SK-N-SH treated with all-trans-retinoic acid at 6 μM for 48 hours (cell line): ENCODE results near the gene SAMD4A.
A peak's percentile ranks its signal among the peaks of the same experiment; 100 is the strongest.

Source experiments
- ATAC-seq: fragments of 200-7000 bp; cut with Tn5 transposase; 3 replicates; pipeline ENCODE4 v1.9.1; 2020; ENCODE audit warnings: mild to moderate bottlenecking, moderate library complexity
- ARNTL ChIP-seq: fragments of 450-650 bp; formaldehyde crosslinking; IDR thresholded peaks from 2 replicates; pipeline ENCODE4 v1.5.0; 2020; ENCODE audit warnings: low read depth, mild to moderate bottlenecking, moderate library complexity, borderline replicate concordance
- BACH2 ChIP-seq: fragments of 250-450 bp; sonication (Bioruptor Pico); IDR thresholded peaks from 2 replicates; pipeline ENCODE4 v1.9.0; 2021; ENCODE audit warnings: mild to moderate bottlenecking, borderline replicate concordance
- ESRRG ChIP-seq: fragments of 250-450 bp; sonication (Bioruptor Pico); IDR thresholded peaks from 2 replicates; pipeline ENCODE4 v1.6.1; 2021; ENCODE audit warnings: mild to moderate bottlenecking
- GLIS3 ChIP-seq: fragments of 250-450 bp; sonication (Bioruptor Pico); IDR thresholded peaks from 2 replicates; pipeline ENCODE4 v1.5.0; 2020; ENCODE audit warnings: mild to moderate bottlenecking, moderate library complexity
- ISL1 ChIP-seq: fragments of 250-450 bp; sonication (Bioruptor Pico); IDR thresholded peaks from 2 replicates; pipeline ENCODE4 v2.1.2; 2022; ENCODE audit warnings: mild to moderate bottlenecking, moderate library complexity
- OSR1 ChIP-seq: fragments of 250-450 bp; sonication (Bioruptor Pico); IDR thresholded peaks from 2 replicates; pipeline ENCODE4 v1.8.0; 2022; ENCODE audit warnings: moderate library complexity, mild to moderate bottlenecking, inconsistent platforms
- PPARA ChIP-seq: fragments of 250-450 bp; sonication (Bioruptor Pico); IDR thresholded peaks from 2 replicates; pipeline ENCODE4 v1.5.0; 2020; ENCODE audit warnings: mild to moderate bottlenecking, borderline replicate concordance
- RARB ChIP-seq: fragments of 250-450 bp; sonication (Bioruptor Pico); IDR thresholded peaks from 2 replicates; pipeline ENCODE4 v1.8.0; 2021; ENCODE audit warnings: mild to moderate bottlenecking, moderate library complexity
- TCF4 ChIP-seq: fragments of 250-450 bp; sonication (Bioruptor Pico); IDR thresholded peaks from 2 replicates; pipeline ENCODE4 v1.8.0; 2021; ENCODE audit warnings: mild to moderate bottlenecking, moderate library complexity, borderline replicate concordance
- TOX ChIP-seq: fragments of 250-450 bp; sonication (Bioruptor Pico); IDR thresholded peaks from 2 replicates; pipeline ENCODE4 v1.8.0; 2021; ENCODE audit warnings: mild to moderate bottlenecking, moderate library complexity, borderline replicate concordance
- ZC3H10 ChIP-seq: fragments of 250-450 bp; sonication (Bioruptor Pico); IDR thresholded peaks from 2 replicates; pipeline ENCODE4 v1.5.1; 2021; ENCODE audit warnings: mild to moderate bottlenecking, moderate library complexity
- ZFP3 ChIP-seq: fragments of 250-450 bp; sonication (Bioruptor Pico); IDR thresholded peaks from 2 replicates; pipeline ENCODE4 v1.5.0; 2020; ENCODE audit warnings: mild to moderate bottlenecking, moderate library complexity
- ZFP30 ChIP-seq: fragments of 450-650 bp; formaldehyde crosslinking; IDR thresholded peaks from 2 replicates; pipeline ENCODE4 v1.5.0; 2022; ENCODE audit warnings: mild to moderate bottlenecking, moderate library complexity
- ZNF565 ChIP-seq: fragments of 450-650 bp; formaldehyde crosslinking; conservative IDR thresholded peaks from 2 replicates; pipeline ENCODE4 v1.5.0; 2020; ENCODE audit warnings: low read depth, mild to moderate bottlenecking, moderate library complexity
- ZNF70 ChIP-seq: fragments of 450-650 bp; formaldehyde crosslinking; IDR thresholded peaks from 2 replicates; pipeline ENCODE4 v1.5.0; 2020; ENCODE audit warnings: mild to moderate bottlenecking, moderate library complexity
- ZNF8 ChIP-seq: fragments of 450-650 bp; formaldehyde crosslinking; IDR thresholded peaks from 2 replicates; pipeline ENCODE4 v1.5.0; 2020; ENCODE audit warnings: mild to moderate bottlenecking, moderate library complexity
- TF ChIP-seq, protein P1 (sequence below): fragments of 250-450 bp; sonication (Bioruptor Pico); IDR thresholded peaks from 2 replicates; pipeline ENCODE4 v1.5.1; 2020; ENCODE audit warnings: low read depth, mild to moderate bottlenecking, moderate library complexity
- TF ChIP-seq, protein P2 (sequence below): fragments of 250-450 bp; sonication (Bioruptor Pico); IDR thresholded peaks from 2 replicates; pipeline ENCODE4 v1.5.1; 2021; ENCODE audit warnings: mild to moderate bottlenecking, moderate library complexity
- TF ChIP-seq, protein P3 (sequence below): fragments of 250-450 bp; sonication (Bioruptor Pico); IDR thresholded peaks from 2 replicates; pipeline ENCODE4 v1.8.0; 2021; ENCODE audit warnings: low read depth, mild to moderate bottlenecking, moderate library complexity, borderline replicate concordance
- TF ChIP-seq, protein P4 (sequence below): fragments of 250-450 bp; sonication (Bioruptor Pico); IDR thresholded peaks from 2 replicates; pipeline ENCODE4 v1.8.0; 2020; ENCODE audit warnings: mild to moderate bottlenecking, moderate library complexity, borderline replicate concordance

SAMD4A gene

DNA sequence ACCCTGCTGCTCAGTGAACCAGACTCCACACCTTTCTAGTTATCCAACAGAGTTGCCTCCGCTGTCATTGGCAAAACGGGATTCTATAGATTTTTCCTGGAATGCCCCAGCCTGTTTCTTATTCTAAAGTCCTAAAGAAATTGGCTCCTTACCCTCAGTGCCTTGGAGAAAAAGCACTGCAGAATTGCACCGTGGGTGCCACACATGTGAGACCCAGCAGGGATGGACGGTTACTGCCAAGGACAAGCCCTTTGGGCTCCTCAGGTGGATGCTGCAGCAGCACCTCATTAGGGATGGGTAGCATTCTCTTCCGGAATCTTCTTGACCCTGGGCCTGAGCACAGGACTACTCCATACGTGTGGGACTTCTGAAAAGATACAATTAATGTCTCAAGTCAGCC is 214.2 kb downstream of the SAMD4A start (continued):
- no peak for TF ChIP-seq ZNF565 (CRISPR knock-in tag)
- TF ChIP-seq, protein P1, sequence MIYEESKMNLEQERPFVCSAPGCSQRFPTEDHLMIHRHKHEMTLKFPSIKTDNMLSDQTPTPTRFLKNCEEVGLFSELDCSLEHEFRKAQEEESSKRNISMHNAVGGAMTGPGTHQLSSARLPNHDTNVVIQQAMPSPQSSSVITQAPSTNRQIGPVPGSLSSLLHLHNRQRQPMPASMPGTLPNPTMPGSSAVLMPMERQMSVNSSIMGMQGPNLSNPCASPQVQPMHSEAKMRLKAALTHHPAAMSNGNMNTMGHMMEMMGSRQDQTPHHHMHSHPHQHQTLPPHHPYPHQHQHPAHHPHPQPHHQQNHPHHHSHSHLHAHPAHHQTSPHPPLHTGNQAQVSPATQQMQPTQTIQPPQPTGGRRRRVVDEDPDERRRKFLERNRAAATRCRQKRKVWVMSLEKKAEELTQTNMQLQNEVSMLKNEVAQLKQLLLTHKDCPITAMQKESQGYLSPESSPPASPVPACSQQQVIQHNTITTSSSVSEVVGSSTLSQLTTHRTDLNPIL (CRISPR knock-in tag), result no peak
- no peak for TF ChIP-seq ISL1
- no peak for TF ChIP-seq ZNF70
- TF ChIP-seq OSR1 (CRISPR knock-in tag), result no peak
- no peak for TF ChIP-seq TCF4 (CRISPR knock-in tag)
- TF ChIP-seq RARB (CRISPR knock-in tag), result no peak
- no peak for TF ChIP-seq ESRRG (CRISPR knock-in tag)
- TF ChIP-seq, all 23 proteins: peak for 0

DNA sequence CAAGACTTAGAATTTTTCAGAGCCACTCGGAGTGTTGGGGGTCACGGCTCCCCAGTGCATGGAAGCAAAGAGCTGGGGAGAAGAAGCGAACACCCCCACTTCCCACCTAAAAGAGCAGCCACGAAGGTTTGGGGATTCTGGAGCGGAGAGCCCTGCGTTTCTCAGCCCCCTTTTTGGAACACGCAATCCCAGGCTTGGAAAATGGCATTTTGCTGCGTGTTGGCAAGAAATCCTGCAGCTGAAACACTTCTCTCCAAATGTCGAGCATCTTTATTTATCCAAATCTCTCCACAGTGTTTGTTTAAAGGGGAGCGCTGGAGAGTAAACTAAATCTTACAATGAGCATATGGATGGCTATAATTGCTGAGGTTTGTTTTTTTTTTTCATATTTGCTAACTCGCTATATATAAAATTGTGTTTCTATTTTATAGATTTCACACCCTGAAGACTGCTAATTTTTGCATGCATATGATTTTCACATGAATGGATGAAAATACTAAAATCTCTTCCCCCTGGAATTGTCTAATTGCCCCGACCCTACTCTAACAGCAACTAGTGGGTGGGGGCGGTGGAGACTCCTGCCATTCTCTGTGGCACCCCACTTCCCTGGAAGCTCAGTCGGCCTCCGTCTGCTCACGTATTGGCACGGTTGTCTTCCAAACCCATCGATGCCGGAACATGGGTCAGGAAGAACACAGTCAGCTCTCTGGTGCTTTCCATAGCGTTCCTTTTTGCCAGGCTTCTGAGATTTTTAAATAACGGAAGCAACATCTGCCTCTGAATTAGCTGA is 215.2 kb downstream of the SAMD4A start:
- no peak for ATAC-seq
- TF ChIP-seq ESRRG (CRISPR knock-in tag), result no peak
- TF ChIP-seq, protein P2, sequence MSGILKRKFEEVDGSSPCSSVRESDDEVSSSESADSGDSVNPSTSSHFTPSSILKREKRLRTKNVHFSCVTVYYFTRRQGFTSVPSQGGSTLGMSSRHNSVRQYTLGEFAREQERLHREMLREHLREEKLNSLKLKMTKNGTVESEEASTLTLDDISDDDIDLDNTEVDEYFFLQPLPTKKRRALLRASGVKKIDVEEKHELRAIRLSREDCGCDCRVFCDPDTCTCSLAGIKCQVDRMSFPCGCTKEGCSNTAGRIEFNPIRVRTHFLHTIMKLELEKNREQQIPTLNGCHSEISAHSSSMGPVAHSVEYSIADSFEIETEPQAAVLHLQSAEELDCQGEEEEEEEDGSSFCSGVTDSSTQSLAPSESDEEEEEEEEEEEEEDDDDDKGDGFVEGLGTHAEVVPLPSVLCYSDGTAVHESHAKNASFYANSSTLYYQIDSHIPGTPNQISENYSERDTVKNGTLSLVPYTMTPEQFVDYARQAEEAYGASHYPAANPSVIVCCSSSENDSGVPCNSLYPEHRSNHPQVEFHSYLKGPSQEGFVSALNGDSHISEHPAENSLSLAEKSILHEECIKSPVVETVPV (CRISPR knock-in tag), result no peak
- no peak for TF ChIP-seq ZNF70
- no peak for TF ChIP-seq ARNTL (CRISPR knock-in tag)
- no peak for TF ChIP-seq PPARA (CRISPR knock-in tag)
- no peak for TF ChIP-seq ISL1
- TF ChIP-seq TCF4 (CRISPR knock-in tag), result no peak
- no peak for TF ChIP-seq ZNF8 (CRISPR knock-in tag)
- TF ChIP-seq ZFP30 (CRISPR knock-in tag), result no peak
- no peak for TF ChIP-seq TOX (CRISPR knock-in tag)
- TF ChIP-seq RARB (CRISPR knock-in tag), result no peak
- TF ChIP-seq ZFP3, result no peak

DNA sequence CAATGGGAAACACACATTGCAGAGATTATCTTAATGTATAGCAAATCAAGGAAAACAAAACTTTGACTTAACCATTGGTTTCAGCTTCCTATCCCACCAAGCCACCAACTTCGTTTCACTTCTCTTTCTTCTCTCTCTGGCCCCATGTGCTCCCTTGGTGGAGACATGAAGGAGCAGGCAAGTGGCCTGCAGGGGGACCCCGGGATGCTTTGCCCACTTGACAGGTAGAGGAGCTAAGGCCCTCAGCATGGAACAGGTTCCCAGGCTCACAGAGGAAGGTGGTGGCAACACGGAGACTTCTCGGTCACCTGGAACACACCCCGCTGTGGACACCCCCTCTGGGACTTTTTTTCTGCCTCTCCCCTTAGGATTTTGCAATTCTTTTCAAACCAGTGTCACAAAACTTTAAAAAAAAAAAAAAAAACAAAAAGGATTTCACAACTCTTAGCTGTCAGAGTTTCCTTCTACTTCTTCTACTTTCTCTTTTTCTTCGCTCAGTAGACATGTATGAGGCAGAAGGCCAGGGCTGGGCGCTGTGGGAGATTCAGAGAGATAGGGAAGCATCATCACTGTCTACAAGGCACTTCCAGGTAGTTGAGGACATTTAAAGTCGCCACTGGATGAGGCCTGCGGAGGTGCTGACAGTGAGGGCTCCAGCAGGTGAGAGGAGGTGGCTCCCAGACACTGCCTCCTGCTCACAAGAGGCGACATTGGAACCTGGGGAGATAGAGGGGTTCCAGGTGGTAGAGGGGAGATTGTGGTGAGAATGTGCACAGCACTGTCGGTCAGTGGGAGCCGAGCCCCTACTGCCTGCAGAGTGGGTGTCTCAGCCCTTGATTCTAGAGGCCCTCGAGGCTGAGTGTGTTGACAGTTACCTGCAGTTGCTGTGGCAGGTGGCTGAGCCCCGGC is 216.1 kb downstream of the SAMD4A start:
- peak; percentile 48 for ATAC-seq
- no peak for TF ChIP-seq ARNTL (CRISPR knock-in tag)
- TF ChIP-seq PPARA (CRISPR knock-in tag), result no peak
- TF ChIP-seq ZNF565 (CRISPR knock-in tag), result no peak
- no peak for TF ChIP-seq GLIS3 (CRISPR knock-in tag)
- no peak for TF ChIP-seq ZNF70
- TF ChIP-seq ZNF8 (CRISPR knock-in tag), result no peak
- no peak for TF ChIP-seq OSR1 (CRISPR knock-in tag)
- TF ChIP-seq, protein P3, sequence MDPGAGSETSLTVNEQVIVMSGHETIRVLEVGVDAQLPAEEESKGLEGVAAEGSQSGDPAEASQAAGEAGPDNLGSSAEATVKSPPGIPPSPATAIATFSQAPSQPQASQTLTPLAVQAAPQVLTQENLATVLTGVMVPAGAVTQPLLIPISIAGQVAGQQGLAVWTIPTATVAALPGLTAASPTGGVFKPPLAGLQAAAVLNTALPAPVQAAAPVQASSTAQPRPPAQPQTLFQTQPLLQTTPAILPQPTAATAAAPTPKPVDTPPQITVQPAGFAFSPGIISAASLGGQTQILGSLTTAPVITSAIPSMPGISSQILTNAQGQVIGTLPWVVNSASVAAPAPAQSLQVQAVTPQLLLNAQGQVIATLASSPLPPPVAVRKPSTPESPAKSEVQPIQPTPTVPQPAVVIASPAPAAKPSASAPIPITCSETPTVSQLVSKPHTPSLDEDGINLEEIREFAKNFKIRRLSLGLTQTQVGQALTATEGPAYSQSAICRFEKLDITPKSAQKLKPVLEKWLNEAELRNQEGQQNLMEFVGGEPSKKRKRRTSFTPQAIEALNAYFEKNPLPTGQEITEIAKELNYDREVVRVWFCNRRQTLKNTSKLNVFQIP, result no peak
- no peak for TF ChIP-seq RARB (CRISPR knock-in tag)
- TF ChIP-seq, protein P2 (CRISPR knock-in tag), result no peak
- TF ChIP-seq ISL1, result no peak
- TF ChIP-seq, protein P1 (CRISPR knock-in tag), result no peak
- no peak for TF ChIP-seq BACH2
- TF ChIP-seq ZFP3, result no peak
- no peak for TF ChIP-seq TOX (CRISPR knock-in tag)
- TF ChIP-seq TCF4 (CRISPR knock-in tag), result no peak
- TF ChIP-seq, protein P4, sequence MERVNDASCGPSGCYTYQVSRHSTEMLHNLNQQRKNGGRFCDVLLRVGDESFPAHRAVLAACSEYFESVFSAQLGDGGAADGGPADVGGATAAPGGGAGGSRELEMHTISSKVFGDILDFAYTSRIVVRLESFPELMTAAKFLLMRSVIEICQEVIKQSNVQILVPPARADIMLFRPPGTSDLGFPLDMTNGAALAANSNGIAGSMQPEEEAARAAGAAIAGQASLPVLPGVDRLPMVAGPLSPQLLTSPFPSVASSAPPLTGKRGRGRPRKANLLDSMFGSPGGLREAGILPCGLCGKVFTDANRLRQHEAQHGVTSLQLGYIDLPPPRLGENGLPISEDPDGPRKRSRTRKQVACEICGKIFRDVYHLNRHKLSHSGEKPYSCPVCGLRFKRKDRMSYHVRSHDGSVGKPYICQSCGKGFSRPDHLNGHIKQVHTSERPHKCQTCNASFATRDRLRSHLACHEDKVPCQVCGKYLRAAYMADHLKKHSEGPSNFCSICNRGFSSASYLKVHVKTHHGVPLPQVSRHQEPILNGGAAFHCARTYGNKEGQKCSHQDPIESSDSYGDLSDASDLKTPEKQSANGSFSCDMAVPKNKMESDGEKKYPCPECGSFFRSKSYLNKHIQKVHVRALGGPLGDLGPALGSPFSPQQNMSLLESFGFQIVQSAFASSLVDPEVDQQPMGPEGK (CRISPR knock-in tag), result no peak
- no peak for TF ChIP-seq ZC3H10 (CRISPR knock-in tag)
